Mucosa of stomach (tissue), 1 donor: Measurements from ENCODE around the gene FKTN.
"Not testable (repeated sequence)": the region's sequence is repeated elsewhere in the genome, so short reads cannot be mapped to it uniquely, and the experiment has no call there.

Experiments used
- H3K27me3 ChIP-seq: one replicate; pipeline ENCODE4 v1.7.0; 2013; ENCODE audit warnings: mild to moderate bottlenecking, low read length; ENCODE audit not compliant: control insufficient read depth, insufficient read depth
- H3K36me3 ChIP-seq: one replicate; pipeline ENCODE4 v1.7.0; 2013; ENCODE audit warnings: low read length; ENCODE audit not compliant: control insufficient read depth, insufficient read depth
- H3K4me1 ChIP-seq: one replicate; pipeline ENCODE4 v1.7.0; 2013; ENCODE audit warnings: mild to moderate bottlenecking, low read length; ENCODE audit not compliant: control insufficient read depth, insufficient read depth
- H3K4me3 ChIP-seq: one replicate; pipeline ENCODE4 v1.7.0; 2013; ENCODE audit warnings: low read length
- H3K9ac ChIP-seq: one replicate; pipeline ENCODE4 v1.7.0; 2013; ENCODE audit warnings: mild to moderate bottlenecking, low read length, moderate library complexity
- H3K9me3 ChIP-seq: one replicate; pipeline ENCODE4 v1.7.0; 2013; ENCODE audit warnings: mild to moderate bottlenecking, low read length, moderate library complexity; ENCODE audit not compliant: control insufficient read depth
- donor health status: Pancreatic carcinoma.

Gene FKTN

DNA sequence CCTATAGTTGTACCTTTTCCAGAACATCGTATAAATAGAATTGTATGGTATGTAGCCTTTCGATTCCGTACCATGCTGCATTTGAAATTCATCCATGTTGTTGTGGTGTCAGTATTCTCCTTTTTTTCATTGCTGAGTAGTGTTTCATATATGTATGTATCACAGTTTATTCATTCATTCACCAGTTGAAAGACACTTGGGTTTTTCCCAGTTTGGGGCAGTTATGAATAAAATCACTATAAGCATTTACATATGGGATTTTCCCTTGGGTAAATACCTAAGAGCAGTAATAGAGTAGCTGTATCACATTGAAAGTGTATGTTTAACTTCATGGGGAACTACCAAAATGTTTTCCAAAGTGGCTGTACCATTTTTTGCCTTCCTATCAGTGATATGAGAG lies 16.1 kb upstream of the FKTN start:
- no peaks in the 10 kb centered on the region for H3K4me1 ChIP-seq
- no peaks in the 10 kb centered on the region for H3K36me3 ChIP-seq
- H3K4me3 ChIP-seq: no peak overlapping the region
- H3K27me3 ChIP-seq: no peaks in the 10 kb centered on the region
- no peak overlapping the region for H3K9ac ChIP-seq
- no peaks in the 10 kb centered on the region for H3K9me3 ChIP-seq

GRCh38 chr9:105554042-105554441 lies 3.9 kb upstream of the FKTN start:
- Histone ChIP-seq H3K4me3 (no peak overlapping the region), H3K9ac (no peak overlapping the region), H3K9me3 (no peaks in the 10 kb centered on the region), H3K36me3 (no peaks in the 10 kb centered on the region), H3K27me3 (no peaks in the 10 kb centered on the region), H3K4me1 (no peaks in the 10 kb centered on the region)

DNA sequence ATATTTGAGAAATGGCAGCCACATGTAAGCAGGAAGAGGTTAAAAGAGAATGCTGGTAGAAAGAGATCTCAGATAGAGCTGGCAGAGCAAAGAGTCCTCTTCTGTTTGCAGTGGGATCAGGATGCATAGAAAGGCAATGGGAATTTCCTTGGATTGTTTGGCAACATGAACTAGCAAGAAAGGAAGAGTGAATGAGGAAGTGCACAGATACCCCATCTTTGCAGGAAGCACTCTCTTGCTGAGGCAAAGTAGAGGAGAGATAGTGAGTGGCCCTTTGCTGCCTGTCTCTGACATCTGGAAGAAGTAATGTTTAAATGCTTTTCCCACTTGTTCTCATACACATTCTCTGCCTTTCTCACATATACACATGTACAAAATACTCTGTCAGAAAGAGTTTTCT lies 14.5 kb downstream of the FKTN start:
- Histone ChIP-seq H3K9ac (no peak overlapping the region), H3K4me3 (no peak overlapping the region), H3K4me1 (no peaks in the 10 kb centered on the region), H3K27me3 (no peaks in the 10 kb centered on the region), H3K36me3 (no peaks in the 10 kb centered on the region), H3K9me3 (no peaks in the 10 kb centered on the region)

GRCh38 chr9:105579952-105580351 lies 22.0 kb downstream of the FKTN start:
- not testable (repeated sequence) for H3K9me3 ChIP-seq, H3K4me3 ChIP-seq, H3K9ac ChIP-seq, H3K27me3 ChIP-seq, H3K4me1 ChIP-seq, H3K36me3 ChIP-seq

GRCh38 chr9:105581550-105581949 lies 23.6 kb downstream of the FKTN start:
- H3K9ac ChIP-seq, H3K4me3 ChIP-seq, H3K4me1 ChIP-seq, H3K9me3 ChIP-seq, H3K36me3 ChIP-seq, H3K27me3 ChIP-seq: not testable (repeated sequence)

DNA sequence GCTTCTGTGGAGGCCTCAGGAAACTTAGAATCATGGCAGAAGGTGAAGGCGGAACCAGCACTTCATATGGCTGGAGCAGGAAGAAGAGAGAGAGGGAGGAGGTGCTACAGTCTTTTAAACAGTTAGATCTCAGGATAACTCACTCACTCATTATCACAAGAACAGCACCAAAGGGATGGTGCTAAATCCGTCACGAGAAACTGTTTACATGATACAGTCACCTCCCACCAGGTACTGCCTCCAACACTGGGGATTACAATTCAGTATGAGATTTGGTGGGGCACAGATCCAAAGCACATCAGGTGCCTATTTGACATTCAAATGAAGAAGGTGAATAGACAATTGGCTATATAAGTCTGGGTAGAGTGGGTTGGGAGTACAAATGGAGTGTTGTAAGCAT lies 35.2 kb downstream of the FKTN start:
- Histone ChIP-seq H3K9me3 (peaks cover 3% of the 10 kb centered on the region), H3K4me3 (no peak overlapping the region), H3K27me3 (no peaks in the 10 kb centered on the region), H3K4me1 (no peaks in the 10 kb centered on the region), H3K36me3 (no peaks in the 10 kb centered on the region), H3K9ac (no peak overlapping the region)

GRCh38 chr9:105608721-105609598 lies 51.0 kb downstream of the FKTN start:
- Histone ChIP-seq H3K4me3 (no peak overlapping the region), H3K27me3 (no peaks in the 10 kb centered on the region), H3K9ac (no peak overlapping the region), H3K4me1 (no peaks in the 10 kb centered on the region), H3K9me3 (no peaks in the 10 kb centered on the region), H3K36me3 (no peaks in the 10 kb centered on the region)

DNA sequence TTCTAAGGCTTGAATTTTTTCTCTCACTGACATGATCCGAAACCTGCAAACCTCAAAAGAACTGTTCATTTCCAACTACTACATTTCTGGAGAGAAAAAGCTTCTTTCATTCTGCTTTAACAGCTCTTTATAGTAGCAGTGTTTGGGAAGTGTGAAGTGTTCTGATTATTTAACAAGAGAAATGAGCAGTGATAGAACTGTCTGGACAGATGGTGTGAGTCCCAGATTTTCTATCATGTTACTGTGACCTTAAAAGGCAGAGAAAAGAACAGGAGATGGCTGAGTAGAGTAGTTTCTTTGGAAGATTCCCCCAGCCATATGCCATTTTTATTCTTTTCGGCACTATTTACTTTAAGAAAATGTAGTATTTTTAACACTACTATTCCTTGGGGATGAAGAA lies 63.1 kb downstream of the FKTN start:
- Histone ChIP-seq H3K9me3 (no peaks in the 10 kb centered on the region), H3K27me3 (no peaks in the 10 kb centered on the region), H3K9ac (no peak overlapping the region), H3K36me3 (peaks cover 3% of the 10 kb centered on the region), H3K4me1 (no peaks in the 10 kb centered on the region), H3K4me3 (no peak overlapping the region)

DNA sequence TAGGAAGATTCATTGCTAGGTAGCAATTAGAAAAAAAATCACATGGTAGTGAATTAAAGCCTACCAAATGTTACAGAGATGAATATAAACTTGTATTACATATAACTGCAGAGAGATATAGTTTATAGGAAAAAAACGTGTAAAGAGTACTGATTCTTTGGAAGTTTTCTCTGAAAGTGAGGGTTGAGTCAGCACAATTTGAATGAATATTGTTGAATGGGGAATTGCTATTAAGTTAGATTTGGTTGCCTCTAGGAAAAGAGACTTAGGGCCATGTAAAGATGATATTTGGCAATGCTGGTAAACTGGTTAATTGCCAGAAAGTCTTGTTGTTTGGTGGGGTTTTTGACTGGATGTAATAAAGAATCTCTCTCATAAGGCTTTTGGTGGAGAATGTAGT lies 67.2 kb downstream of the FKTN start:
- H3K27me3 ChIP-seq: no peaks in the 10 kb centered on the region
- H3K9ac ChIP-seq: no peak overlapping the region
- H3K4me1 ChIP-seq: no peaks in the 10 kb centered on the region
- peaks cover 2% of the 10 kb centered on the region for H3K36me3 ChIP-seq
- no peak overlapping the region for H3K4me3 ChIP-seq
- H3K9me3 ChIP-seq: no peaks in the 10 kb centered on the region

GRCh38 chr9:105632807-105633206 lies 74.9 kb downstream of the FKTN start:
- Histone ChIP-seq H3K9ac (no peak overlapping the region), H3K36me3 (no peaks in the 10 kb centered on the region)

GRCh38 chr9:105633411-105633810 lies 75.5 kb downstream of the FKTN start:
- Histone ChIP-seq H3K27me3 (no peaks in the 10 kb centered on the region), H3K36me3 (no peaks in the 10 kb centered on the region)

More at GRCh38 chr9:105632807-105633206, 74.9 kb downstream of the FKTN start:
- Histone ChIP-seq H3K27me3 (no peaks in the 10 kb centered on the region), H3K4me1 (no peaks in the 10 kb centered on the region), H3K4me3 (no peak overlapping the region), H3K9me3 (no peaks in the 10 kb centered on the region)

DNA sequence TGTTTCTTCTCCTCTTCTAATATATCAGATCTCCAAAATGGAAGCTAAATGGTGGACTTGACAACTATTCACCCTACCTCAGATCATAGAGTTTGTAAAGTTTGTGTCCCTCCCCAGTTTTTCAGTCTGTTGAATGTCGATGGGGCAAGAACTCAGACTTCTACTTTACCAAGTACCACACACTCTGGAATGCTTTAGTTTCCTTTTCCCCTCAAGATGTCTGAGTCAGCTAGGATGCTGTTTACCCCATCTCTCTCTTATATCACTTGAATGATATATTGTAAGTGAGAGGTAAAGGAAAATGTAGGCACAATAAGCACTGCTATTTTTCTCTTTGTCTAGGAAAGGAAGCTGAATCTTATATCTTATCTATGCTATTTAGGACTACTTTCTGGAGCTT lies 78.4 kb downstream of the FKTN start:
- no peaks in the 10 kb centered on the region for H3K36me3 ChIP-seq
- no peaks in the 10 kb centered on the region for H3K9me3 ChIP-seq
- no peaks in the 10 kb centered on the region for H3K27me3 ChIP-seq
- no peaks in the 10 kb centered on the region for H3K4me1 ChIP-seq
- no peak overlapping the region for H3K4me3 ChIP-seq
- no peak overlapping the region for H3K9ac ChIP-seq

More at GRCh38 chr9:105633411-105633810, 75.5 kb downstream of the FKTN start:
- Histone ChIP-seq H3K9ac (no peak overlapping the region), H3K4me1 (no peaks in the 10 kb centered on the region), H3K9me3 (no peaks in the 10 kb centered on the region), H3K4me3 (no peak overlapping the region)
